Embryonic facial prominence (tissue), 1 donor: ENCODE results near the gene TBC1D5.
"Not testable (repeated sequence)": the region's sequence is repeated elsewhere in the genome, so short reads cannot be mapped to it uniquely, and the experiment has no call there.

ENCODE experiments used
- DNase-seq: peaks from one replicate; pipeline ENCODE4 v3.0.0-alpha.2; 2016; ENCODE audit errors: extremely low spot score

TBC1D5 gene

DNA sequence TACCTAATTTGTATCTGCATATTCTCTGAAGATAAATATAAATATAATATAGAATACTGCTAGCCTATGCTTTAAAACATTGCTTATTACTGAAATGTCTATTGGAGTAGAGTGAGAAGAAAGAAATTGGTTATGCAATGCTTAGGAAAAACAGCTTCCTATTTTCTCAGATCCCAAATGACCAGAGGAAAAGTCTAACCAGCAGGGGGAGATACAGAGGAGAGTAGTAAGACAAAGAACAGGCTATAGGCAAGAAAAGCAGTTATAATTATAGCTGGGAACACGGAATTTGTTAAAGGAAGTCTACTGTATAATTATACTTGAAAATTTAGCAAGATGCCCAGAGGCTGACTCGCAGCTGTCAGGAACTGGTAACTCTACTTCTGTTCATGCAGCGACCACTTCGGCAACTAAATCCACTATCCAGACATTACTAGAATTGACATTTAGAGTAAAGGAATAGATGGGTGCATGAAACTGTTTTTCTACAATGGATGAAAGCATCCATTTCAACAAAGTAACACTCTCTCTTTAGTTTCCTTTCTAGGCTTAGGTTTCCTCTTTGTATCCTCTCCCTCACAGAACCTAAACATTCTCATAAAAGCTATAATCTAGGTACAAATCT is 97.2 kb downstream of the TBC1D5 start:
- peak; percentile 37 for DNase-seq

GRCh38 chr3:17643691-17644090 is 98.7 kb downstream of the TBC1D5 start:
- no peak for DNase-seq

- no peak for DNase-seq
Measured at GRCh38 chr3:17642474-17642873, 100.0 kb downstream of the TBC1D5 start.

GRCh38 chr3:17640466-17640865 is 102.0 kb downstream of the TBC1D5 start:
- DNase-seq, result no peak

DNA sequence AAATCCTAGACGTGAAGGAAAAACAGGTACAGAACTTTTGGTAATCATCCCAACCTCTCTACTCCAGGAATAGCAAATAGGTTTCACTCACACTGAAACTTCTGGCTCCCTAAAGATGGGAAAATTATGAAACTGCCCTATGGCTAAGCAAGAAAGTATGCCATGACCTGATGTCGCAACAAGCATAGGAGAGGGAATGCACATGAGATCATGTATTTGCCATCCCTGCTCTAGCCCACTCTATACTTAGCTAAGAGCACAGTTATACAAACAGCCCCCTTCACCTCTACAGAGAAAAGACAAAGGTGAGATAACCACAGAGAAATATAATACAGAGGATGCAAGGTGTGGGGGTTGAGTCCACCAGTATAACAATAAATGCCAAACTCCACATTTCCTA is 102.7 kb downstream of the TBC1D5 start:
- no peak for DNase-seq

GRCh38 chr3:17639257-17639656 is 103.2 kb downstream of the TBC1D5 start:
- no peak for DNase-seq

DNA sequence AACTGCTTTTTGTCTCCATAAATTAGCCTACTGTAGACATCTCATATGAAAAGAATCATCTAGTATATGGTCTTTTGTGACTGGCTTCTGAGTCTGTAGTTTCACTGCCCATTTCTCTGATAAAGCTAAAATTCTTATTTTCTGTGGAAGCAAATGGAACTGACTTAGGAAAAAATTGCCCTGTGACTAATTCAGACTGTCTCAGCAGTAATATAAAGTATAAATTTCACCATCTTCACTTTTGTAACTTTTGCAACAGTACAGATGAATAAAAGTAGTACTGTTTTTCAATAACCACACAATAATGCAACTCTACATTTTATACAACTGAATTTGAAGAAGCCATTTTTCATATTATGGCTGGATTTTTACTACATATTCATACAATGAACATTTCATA is 104.1 kb downstream of the TBC1D5 start:
- DNase-seq, result no peak

GRCh38 chr3:17635675-17636074 is 106.8 kb downstream of the TBC1D5 start:
- not testable (repeated sequence) for DNase-seq

DNA sequence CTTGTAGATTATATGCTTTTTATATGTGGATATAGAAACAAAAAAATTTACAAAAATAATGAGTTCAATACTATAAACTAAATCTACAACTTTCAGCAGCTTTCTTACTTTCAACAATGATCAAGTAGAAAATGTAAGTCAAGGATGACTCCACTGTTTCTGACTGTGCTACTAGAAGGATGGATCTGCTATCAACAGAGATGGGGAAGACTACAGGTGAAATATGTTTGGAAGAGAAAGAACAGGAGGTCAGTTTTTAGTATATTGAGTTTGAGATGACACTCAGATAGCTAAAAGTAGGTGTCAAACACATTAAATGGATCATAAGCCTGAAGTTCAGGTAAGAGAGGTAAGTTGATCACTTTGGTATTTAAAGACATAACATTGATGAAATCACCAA is 107.5 kb downstream of the TBC1D5 start:
- no peak for DNase-seq

GRCh38 chr3:17634201-17634600 is 108.2 kb downstream of the TBC1D5 start:
- DNase-seq, result no peak

DNA sequence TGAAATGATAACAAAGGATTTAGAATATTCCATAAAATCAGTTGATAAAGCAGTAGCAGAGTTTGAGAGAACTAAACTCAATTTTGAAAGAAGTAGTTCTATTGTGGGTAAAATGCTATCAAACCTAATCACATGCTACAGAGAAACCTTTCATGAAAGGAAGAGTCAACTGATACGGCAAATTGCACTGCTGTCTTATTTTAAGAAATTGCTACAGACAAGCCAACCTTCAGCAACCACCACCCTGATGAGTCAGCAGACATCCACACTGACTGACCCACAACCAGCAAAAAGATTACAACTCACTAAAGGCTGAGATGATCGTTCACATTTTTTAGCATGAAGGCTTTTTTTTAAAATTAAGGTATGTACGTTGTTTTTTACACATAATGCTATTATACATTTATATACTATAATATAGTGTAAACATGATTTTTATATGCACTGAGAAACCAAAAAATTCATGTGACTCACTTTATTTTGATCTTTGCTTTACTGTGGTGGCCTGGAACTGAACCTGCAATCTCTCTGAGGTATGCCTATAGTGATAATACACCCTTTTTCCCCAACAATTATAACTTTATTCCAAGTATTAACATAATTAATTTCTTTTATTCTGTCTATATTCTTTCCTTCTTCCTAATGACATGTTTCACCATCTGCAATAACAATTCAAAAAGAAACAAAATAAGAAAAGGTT is 109.9 kb downstream of the TBC1D5 start:
- DNase-seq, result no peak

GRCh38 chr3:17631609-17632008 is 110.8 kb downstream of the TBC1D5 start:
- no peak for DNase-seq

DNA sequence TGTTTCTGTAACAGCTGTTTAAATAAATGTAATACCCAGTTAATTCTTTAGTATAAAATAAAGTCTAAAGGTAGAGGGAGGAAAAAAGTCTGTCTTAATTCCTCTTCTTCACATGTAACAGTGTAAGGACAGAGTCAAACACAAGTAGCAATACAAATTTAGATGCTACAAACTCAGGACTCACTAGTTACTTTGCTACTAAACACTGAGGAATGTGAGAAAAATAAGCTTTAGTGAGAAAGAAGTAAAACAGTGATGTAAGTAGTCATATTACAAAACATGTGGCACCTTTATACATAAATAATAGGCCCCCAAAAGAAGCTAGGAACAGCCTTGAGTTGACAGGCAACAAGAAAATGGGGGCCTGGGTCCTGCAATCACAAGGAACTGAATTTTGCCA is 113.0 kb downstream of the TBC1D5 start:
- DNase-seq, result no peak

- DNase-seq, result no peak
Measured at GRCh38 chr3:17626395-17626794, 116.0 kb downstream of the TBC1D5 start.

GRCh38 chr3:17625133-17625532 is 117.3 kb downstream of the TBC1D5 start:
- DNase-seq, result no peak

GRCh38 chr3:17623464-17623863 is 119.0 kb downstream of the TBC1D5 start:
- no peak for DNase-seq

DNA sequence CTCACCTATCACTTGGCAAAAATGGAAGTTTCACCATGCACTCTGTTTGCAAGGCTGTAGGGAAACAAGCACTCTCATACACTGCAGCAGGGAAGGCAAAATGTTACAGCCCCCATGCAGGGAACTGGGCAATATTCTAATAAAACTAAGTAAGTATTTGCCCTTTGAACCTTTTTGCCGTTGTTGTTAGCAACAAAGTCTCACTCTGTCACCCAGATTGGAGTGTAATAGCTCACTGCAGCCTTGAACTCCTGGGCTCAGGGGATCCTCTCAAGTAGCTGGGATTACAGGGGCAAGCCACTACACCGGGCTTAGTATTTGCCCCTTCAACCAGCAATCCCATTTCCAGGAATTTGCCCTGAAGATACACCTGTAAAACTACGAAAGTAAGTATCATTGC is 122.5 kb downstream of the TBC1D5 start:
- no peak for DNase-seq

DNA sequence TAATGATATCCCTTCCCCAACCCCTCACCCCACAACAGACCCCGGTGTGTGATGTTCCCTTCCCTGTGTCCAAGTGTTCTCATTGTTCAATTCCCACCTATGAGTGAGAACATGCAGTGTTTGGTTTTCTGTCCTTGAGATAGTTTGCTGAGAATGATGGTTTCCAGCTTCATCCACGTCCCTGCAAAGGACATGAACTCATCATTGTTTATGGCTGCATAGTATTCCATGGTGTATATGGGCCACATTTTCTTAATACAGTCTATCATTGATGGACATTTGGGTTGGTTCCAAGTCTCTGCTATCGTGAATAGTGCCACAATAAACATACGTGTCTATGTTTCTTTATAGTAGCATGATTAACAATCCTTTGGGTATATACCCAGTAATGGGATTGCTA is 129.4 kb downstream of the TBC1D5 start:
- not testable (repeated sequence) for DNase-seq

GRCh38 chr3:17607905-17608304 is 134.5 kb downstream of the TBC1D5 start:
- no peak for DNase-seq

- no peak for DNase-seq
Measured at GRCh38 chr3:17605934-17606333, 136.5 kb downstream of the TBC1D5 start.

- no peak for DNase-seq
Measured at GRCh38 chr3:17605032-17605431, 137.4 kb downstream of the TBC1D5 start.

- no peak for DNase-seq
Measured at GRCh38 chr3:17602126-17602525, 140.3 kb downstream of the TBC1D5 start.

DNA sequence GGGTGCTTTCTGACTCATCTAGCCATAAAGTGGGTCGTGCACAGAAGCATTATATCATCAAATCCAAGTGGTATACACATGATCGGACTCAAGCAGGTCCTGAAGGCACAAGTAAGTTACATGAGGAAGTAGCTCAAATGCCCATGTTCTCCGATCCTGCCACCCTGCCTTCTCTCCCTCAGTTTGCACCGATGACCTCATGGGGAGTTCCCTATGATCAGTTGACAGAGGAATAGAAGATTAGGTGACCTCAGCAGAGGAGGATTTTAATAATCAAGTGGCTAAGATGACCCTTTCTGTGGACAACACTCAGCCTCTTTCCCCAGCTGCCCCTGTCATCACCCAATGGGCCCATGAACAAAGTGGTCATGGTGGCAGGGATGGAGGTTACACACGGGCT is 149.5 kb downstream of the TBC1D5 start:
- no peak for DNase-seq

DNA sequence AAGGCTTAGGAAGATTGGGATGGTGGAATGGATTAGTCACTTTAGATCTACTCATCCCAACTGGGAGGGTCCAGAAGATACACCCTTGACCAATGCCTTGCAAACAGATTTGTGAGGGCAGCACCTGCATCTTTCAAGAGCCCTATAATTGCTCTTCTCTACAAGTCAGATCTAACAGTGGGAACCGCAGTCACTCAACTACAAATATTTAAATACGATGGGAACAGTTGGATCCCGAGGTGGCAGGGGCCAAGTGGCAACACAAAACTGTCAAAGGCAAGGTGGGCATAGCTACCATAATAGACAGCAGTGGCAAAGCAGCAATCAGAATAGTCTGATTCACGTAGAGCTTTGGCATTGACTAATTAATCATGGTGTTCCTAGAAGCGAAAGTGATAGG is 152.0 kb downstream of the TBC1D5 start:
- no peak for DNase-seq
